ENCODE measurements around the gene CYP27B1. TPM values are rescaled to one million over a fixed set of nuclear protein-coding genes. Genes with fewer than 3 reads are reported as not detected.

CYP27B1 gene
- polyA plus RNA-seq (ENCODE audit: insufficient read length in 4 of 4), result 1 to 10 TPM in 3 of 4 donors, under 1 TPM in 1; 1.00 to 1.5 (median 1.1) TPM

- no peak for DNase-seq (ENCODE audit: low read depth in 4 of 4, low spot score in 3 of 4)
Measured at GRCh38 chr12:57766464-57767304, at the start of gene CYP27B1. CYP27B1 (minus strand) TSS chr12:57767078; CDS start chr12:57767041, 37 bp downstream.

DNA sequence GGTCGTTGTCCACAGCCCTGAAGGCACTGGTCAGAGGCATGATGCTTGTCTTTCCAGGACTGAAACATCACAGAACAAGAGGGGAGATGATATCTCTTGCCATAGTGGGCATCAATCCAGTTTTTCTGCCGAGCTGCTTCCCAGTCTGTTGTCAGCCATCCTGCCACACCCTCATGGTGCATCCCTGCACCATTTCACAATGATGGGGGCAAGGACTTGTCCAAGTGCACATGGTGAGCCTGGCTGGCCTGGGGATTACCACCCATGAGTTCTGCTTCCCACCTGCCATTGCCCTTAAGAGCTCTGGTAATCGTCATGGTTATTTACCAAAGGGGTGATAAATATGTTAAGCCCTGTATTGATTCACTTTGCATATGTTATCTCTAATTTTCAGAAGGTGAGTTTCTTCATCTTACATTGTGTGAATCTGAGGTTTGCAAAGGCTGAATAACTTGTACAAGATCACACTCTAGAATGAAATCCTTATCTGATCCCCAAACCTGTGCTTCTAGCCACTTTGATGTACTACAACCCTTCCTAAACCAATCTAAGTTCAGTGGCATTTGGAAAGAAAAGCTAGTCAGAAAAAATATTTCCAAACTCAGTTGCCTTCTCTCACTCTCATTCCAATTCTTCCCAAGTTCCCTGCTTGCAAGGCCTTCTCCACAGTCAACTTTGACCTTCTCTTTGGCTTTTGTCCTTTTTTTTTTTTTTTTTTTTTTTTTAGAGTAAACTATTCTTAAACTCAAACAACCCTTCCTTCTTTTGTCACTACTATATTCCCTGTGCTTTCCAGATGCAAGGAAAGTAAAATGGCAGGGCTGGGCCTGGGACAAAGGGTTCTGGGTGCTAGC lies 49.4 kb upstream of the CYP27B1 start:
- DNase-seq (ENCODE audit: low read depth in 4 of 4, low spot score in 3 of 4), result no peak

DNA sequence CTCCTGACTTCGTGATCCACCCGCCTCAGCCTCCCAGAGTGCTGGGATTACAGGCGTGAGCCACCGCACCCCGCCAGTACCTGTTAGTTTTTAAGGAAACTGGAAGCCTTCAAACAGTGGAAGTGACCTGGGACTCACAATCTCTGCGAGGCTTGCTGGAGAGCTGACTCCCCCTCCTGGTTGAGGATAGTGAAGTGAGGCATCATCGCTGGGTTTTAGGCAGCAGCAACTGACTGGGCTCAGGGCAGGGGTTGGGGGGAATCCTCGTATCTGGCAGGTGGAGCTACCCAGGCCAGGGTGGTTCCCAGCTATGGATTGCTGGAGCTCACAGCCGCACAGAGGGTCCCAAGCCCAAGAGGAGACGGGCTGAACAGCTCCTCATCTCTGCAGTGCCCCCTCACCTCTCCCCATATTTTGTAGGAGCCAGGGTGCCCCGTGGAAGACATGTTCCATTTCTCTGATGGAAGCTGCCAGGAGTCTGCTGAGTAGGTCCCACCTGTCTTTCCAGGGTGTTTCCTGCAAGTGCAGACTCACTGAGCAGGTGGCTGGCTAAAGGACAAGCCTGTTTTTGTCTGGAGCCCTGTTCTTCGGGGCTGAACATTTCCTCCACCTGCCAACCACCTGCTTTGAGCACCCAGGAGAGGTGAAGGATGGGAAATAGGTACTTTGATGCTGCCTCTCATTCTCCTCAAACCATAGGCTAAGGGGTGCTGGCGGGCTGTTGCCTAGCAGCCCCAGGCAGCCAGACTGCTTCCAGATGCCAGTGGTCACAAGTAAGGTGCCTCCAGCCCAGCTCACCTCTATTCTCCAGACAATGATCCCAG lies 48.5 kb upstream of the CYP27B1 start:
- no peak for DNase-seq (ENCODE audit: low read depth in 4 of 4, low spot score in 3 of 4)

DNA sequence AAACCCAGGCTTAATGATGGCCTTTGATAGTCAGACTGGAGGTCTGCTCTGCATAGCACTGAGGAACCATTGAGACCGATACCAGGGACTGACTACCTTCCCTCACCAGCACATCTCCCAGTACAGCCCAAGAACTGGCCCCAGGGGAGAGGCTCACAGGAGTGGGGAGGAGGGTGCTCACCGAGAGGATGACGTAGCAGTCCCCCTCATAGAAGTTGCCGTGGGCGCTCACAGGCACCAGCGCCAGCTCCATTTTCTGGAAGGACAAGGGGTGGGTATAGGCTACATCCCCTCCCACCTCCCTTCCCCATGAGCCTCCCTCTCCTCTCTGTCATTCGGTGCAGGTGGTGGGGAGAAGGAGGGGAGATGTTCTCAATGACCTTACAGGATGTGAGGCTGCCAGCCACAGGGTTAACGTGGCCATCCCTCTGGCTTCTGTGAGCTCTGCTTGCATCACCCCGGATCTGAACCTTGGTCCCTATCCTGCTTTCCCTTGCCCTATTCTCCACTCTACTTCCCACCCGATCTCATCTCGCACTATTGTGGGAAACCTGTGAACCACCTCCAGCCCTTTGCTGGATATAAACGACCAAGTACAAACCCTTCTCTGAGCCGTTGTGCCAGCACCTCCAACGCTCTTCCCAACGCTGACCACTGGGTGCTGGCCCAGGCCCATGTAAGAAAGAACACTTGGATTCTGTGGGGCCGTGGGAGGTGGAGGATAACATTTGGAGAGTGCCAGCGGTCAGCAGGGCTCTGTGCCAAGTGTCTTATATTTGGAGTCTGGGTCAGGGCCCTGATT lies 47.3 kb upstream of the CYP27B1 start:
- DNase-seq (ENCODE audit: low read depth in 4 of 4, low spot score in 3 of 4), result no peak

DNA sequence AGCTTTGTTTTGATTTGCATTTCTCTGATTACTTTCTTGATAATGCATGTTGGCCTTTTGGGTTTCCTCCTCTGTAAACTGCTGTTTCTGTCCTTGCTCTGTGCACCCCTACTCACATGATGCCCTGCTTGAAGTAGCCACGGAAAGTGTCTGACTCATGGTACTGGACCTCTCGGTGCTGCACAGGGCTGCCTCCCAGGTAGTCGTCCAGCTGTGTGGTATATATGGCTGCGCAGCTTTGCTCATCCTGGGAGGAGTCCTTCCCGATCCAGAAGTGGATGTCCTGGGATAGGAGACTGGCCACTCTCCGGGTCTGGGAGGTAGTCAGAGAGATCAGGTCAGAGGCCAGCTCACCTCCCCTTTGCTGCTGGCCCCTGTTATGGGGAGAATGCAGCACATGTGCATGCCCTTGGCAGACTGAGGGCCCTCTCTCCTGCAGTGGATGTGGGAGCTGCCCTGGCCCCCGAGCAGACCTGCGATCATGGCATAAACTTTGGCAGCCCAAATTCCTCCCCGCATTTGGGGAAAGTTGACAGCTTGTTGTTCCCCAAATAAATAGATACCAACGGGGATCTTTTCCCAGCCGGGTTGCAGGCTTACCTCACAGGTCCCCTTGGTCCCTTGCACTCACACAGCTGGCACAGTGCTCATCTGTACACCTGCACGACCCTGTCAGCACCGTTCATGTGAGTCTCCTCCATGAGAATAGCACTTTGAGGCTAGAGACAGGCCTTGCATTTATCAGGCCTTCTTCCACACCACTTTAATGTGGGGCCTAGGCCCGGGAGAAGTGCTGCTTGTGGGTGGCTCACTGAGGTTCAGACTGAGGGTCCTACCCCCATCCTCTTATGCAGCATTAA lies 46.5 kb upstream of the CYP27B1 start:
- no peak for DNase-seq (ENCODE audit: low read depth in 4 of 4, low spot score in 3 of 4)

DNA sequence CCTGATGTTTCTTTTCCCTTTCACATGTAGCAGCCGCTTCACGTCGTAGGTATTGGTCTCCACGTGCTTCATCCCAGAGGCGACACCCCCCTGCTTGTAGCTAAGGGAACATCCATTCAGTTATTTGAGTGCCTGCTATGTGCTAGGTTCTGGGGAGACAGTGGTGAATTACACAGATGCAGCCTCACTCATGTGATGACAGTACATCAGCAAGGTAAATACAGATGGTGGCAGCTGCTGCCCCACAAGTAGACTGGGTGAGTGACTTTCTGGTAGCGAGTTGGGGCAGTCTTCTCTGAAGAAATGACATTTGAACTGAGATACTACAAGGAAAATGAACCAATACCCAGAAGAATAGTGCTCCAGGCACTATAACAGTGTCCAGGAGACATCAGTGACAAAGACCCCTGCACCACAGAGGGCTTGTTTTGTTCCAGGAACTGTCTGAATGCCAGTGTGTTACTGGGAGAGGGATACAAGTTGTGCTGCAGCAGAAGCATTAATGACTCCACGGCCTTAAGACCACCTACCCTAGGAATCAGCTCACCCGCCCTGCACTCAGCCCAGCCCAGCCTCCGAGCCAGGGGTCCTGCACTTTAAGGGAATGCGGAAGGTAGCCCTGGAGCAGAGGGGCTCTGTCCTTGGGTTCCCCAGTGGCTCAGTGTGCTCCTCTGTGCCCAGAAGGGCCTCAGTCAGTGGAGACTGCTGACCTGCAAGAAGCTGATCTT lies 44.3 kb upstream of the CYP27B1 start:
- DNase-seq (ENCODE audit: low read depth in 4 of 4, low spot score in 3 of 4), result no peak

DNA sequence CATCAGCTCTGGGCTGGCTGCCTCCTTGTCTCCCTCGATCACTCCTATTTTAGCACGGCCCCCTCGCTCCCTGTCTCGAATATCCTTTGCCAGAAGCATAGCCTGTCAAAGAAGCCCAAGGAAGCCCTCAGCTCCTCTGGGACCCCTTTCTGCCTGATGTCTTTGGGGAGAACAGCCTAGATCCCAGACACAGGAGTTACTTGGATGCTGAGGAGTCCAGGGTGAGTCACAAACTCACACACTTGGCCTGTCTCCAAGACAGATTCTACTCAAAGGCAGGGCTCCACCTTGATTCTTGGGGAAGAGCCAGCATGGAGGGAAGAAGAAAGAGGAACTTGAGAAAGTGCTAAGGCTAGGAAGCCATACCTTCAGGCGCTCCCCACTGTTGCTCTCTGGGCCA lies 43.6 kb upstream of the CYP27B1 start:
- DNase-seq (ENCODE audit: low read depth in 4 of 4, low spot score in 3 of 4), result no peak

- DNase-seq (ENCODE audit: low read depth in 4 of 4, low spot score in 3 of 4), result no peak
Measured at GRCh38 chr12:57809425-57809824, 42.5 kb upstream of the CYP27B1 start.

DNA sequence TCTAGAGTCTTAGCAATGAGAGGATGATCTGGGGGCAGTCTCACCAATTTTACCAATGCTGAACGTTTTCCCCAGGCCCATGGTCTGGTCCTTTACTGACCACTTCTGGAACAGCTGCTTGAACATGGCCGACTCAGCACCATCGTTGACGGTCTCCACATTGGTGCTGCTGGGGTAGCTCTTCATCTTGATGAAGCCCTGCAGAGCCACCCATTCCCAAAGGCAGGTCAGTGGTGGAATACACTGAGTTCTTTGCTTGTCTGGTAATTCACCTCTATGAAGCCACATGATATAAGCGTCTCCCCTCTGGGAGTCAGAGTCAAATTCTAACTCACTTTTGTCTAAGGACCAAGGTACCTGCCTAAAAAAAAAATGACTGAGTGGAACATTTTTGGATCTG lies 41.5 kb upstream of the CYP27B1 start:
- DNase-seq (ENCODE audit: low read depth in 4 of 4, low spot score in 3 of 4), result no peak

GRCh38 chr12:57807285-57807684 lies 40.4 kb upstream of the CYP27B1 start:
- no peak for DNase-seq (ENCODE audit: low read depth in 4 of 4, low spot score in 3 of 4)

- no peak for DNase-seq (ENCODE audit: low read depth in 4 of 4, low spot score in 3 of 4)
Measured at GRCh38 chr12:57806677-57807076, 39.8 kb upstream of the CYP27B1 start.

GRCh38 chr12:57803319-57803893 lies 36.5 kb upstream of the CYP27B1 start:
- DNase-seq (ENCODE audit: low read depth in 4 of 4, low spot score in 3 of 4), result no peak

DNA sequence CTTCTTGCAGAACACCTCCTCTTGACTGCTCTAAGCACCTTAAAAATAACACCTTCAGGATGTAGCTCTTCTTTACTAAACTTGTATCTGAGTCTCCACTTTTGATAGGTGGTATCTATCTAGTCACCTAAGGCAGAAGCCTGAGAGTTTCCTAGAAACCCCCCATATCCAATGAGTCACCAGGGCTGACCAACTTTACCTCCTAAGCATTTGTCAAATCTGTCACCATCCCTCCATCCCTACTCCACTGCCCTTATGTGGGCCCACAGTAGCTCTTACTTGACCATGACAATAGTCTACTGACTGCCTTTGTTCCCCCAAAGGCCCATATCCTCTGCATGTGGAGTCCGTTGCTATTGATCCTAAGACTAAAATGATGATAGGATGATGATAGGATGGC lies 35.7 kb upstream of the CYP27B1 start:
- no peak for DNase-seq (ENCODE audit: low read depth in 4 of 4, low spot score in 3 of 4)

GRCh38 chr12:57800965-57801364 lies 34.1 kb upstream of the CYP27B1 start:
- DNase-seq (ENCODE audit: low read depth in 4 of 4, low spot score in 3 of 4), result no peak

DNA sequence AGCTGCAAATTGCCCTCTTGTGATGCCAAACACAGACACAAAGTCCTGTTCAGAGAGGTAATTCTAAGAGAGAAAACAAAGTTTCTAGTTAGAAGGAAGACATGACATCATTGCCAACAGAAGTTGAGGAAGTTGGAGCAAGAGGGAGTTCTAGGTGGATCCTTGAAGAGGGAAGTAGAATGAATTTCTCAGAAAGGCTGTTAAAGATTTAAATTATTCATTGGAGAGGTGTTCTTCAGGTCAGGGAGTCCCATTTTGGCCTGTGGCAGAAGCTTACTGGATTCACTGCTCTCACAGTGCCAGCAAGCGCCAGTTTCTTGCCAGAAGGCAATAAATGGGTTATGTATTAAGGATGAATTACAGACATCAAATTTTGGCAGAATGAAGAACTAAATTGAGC lies 31.1 kb upstream of the CYP27B1 start:
- DNase-seq (ENCODE audit: low read depth in 4 of 4, low spot score in 3 of 4), result no peak

GRCh38 chr12:57796996-57797395 lies 30.1 kb upstream of the CYP27B1 start:
- no peak for DNase-seq (ENCODE audit: low read depth in 4 of 4, low spot score in 3 of 4)

- no peak for DNase-seq (ENCODE audit: low read depth in 4 of 4, low spot score in 3 of 4)
Measured at GRCh38 chr12:57795354-57795753, 28.5 kb upstream of the CYP27B1 start.

DNA sequence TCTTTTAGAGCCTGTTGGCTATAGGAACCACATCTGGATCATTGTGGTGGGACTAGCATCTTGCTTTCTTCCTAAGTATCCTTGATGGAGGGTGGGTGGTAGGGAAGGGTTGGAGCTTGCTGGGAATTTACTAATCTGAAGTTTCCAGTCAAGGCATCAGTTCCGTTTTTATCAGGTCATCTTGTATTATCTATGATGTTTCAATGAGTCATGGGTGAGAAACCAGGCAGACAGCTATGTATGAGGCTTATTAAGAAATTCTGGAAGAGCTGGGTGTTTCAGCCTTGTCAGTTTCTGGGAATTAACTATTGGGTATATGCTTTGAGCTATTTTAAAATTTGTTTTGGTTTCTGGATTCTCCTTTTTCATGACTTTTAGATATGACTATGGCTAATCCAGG lies 27.0 kb upstream of the CYP27B1 start:
- DNase-seq (ENCODE audit: low read depth in 4 of 4, low spot score in 3 of 4), result no peak
